Activated B cell treated with CpG ODN at 0.5 μM for 24 hours (primary cell): Measurements from ENCODE around the gene FDXACB1. TPM values are rescaled to one million over a fixed set of nuclear protein-coding genes. Genes with fewer than 3 reads are reported as not detected.

Experiments
- ATAC-seq: fragments of 200-7000 bp; cut with Tn5 transposase; one replicate; pipeline ENCODE4 v1.10.0; 2021; ENCODE audit warnings: low read depth, mild to moderate bottlenecking, moderate library complexity
- CTCF ChIA-PET: fragments of 350-600 bp; sonication (Branson Sonifier 250); formaldehyde crosslinking; loops from one replicate; lab custom pipeline; 2021; ENCODE audit warnings: antibody characterized with exemption; lab: Charles Lee
- POLR2A ChIA-PET: fragments of 350-600 bp; sonication (Branson Sonifier 250); formaldehyde crosslinking; loops from one replicate; lab custom pipeline; 2021; ENCODE audit warnings: antibody characterized with exemption; lab: Charles Lee
- DNase-seq: peaks from one replicate; pipeline ENCODE4 v3.0.0; 2022
- H3K27ac Mint-ChIP-seq: one replicate; pipeline ENCODE4 v1.8.0; 2020; ENCODE audit warnings: mixed read lengths
- H3K27me3 Mint-ChIP-seq: one replicate; pipeline ENCODE4 v1.8.0; 2021; ENCODE audit warnings: mixed read lengths
- H3K36me3 Mint-ChIP-seq: one replicate; pipeline ENCODE4 v1.8.0; 2021; ENCODE audit warnings: low read depth, mixed read lengths
- H3K4me1 Mint-ChIP-seq: one replicate; pipeline ENCODE4 v1.8.0; 2021; ENCODE audit warnings: mixed read lengths
- H3K4me3 Mint-ChIP-seq: one replicate; pipeline ENCODE4 v1.8.0; 2020; ENCODE audit warnings: mild to moderate bottlenecking, mixed read lengths
- H3K9me3 Mint-ChIP-seq: one replicate; pipeline ENCODE4 v1.8.0; 2020; ENCODE audit warnings: mixed read lengths
- CTCF ChIP-seq: fragments of 200-600 bp; IDR thresholded peaks from one replicate; pipeline ENCODE4 v1.8.0; 2022; ENCODE audit warnings: antibody characterized with exemption, mild to moderate bottlenecking
- intact Hi-C: fragments of 100-400 bp; cut with micrococcal nuclease; formaldehyde crosslinking; loops from one replicate; pipeline ENCODE4 v1.15.1; 2024
- total RNA-seq: library from RNA; stranded (reverse); gene quantifications from 2 replicates; pipeline ENCODE4 v1.2.3, GENCODE V29; 2022

The FDXACB1 gene
- total RNA-seq, 1 donor from 2014 or later, result 7.4 TPM

- peak; percentile 90 for DNase-seq
- Mint-ChIP-seq H3K9me3 (no peaks in the 10 kb centered on the region), H3K4me1 (peaks cover 13% of the 10 kb centered on the region), H3K27me3 (no peaks in the 10 kb centered on the region), H3K27ac (peak within 1 kb of the TSS; percentile 92), H3K36me3 (peaks cover 40% of the 10 kb centered on the region), H3K4me3 (peak within 1 kb of the TSS; percentile 93)
- peak; percentile 89 for ATAC-seq
- TF ChIP-seq CTCF, result no peak
- intact Hi-C loops, result loop anchor here (1.0 to 10.0 kb wide), 8 partner anchors 8 to 1436 kb away; partner anchors contain the start of genes CFAP68, DLAT, FDXACB1 and PPP2R1B
- ChIA-PET CTCF (interaction anchor here (0.6 to 2.3 kb wide), 9 partner anchors 9 to 574 kb away, joined by 3 to 5 read pairs (median 4); partner anchors contain the start of gene PPP2R1B), POLR2A (interaction anchor here (0.6 to 2.4 kb wide), 19 partner anchors 9 to 401 kb away, joined by 3 to 19 read pairs (median 4); partner anchors contain the start of genes CFAP68, DLAT, PPP2R1B and PTS)
Observed at GRCh38 chr11:111870886-111871692, 7.9 kb downstream of the FDXACB1 start, which contains the start of gene ALG9. Gene ALG9 (minus strand): TSS chr11:111871581. CDS start chr11:111871482, 99 bp downstream.

- peak overlapping the region; percentile 92 for H3K27ac Mint-ChIP-seq
- H3K36me3 Mint-ChIP-seq, result peaks cover 36% of the 10 kb centered on the region
- ChIA-PET CTCF (interaction anchor here (0.8 to 2.3 kb wide), 7 partner anchors 10 to 111 kb away, joined by 3 to 5 read pairs (median 4); partner anchors contain the start of gene PPP2R1B), POLR2A (interaction anchor here (0.7 to 2.4 kb wide), 12 partner anchors 9 to 402 kb away, joined by 3 to 19 read pairs (median 4); partner anchors contain the start of genes CFAP68, DLAT, PPP2R1B and PTS)
- peaks cover 13% of the 10 kb centered on the region for H3K4me1 Mint-ChIP-seq
- intact Hi-C loops, result loop anchor here (2.0 to 10.0 kb wide), 6 partner anchors 103 to 1436 kb away; partner anchors contain the start of genes DLAT, PPP2R1B, PTS and SIK2
- no peak for DNase-seq
- peak; percentile 2 for ATAC-seq
- no peak for TF ChIP-seq CTCF
- H3K9me3 Mint-ChIP-seq, result no peaks in the 10 kb centered on the region
- H3K4me3 Mint-ChIP-seq, result peak overlapping the region; percentile 93
- no peaks in the 10 kb centered on the region for H3K27me3 Mint-ChIP-seq
Observed at GRCh38 chr11:111870522-111870885, 8.5 kb downstream of the FDXACB1 start.

DNA sequence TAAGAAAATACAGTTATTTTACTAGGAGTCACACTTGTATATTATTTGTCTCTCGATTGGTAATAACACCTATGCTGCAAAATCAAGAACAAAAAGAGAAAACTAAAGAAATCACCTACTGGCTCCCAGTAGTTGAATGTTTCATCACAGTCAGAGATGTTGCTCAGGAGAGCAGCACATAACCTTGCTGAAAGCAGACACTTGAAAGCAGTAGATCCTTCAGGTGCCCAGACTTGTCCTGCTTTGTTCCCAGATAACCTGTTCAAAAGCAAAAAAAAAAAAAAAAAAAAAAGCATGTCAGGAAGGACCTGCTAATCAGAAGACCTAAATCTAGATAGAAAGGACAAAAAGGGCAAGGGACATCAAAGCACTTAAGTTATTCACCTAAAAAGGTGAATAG, 8.9 kb downstream of the FDXACB1 start:
- DNase-seq (no peak), ATAC-seq (no peak)
- no peaks in the 10 kb centered on the region for H3K9me3 Mint-ChIP-seq
- peaks cover 13% of the 10 kb centered on the region for H3K4me1 Mint-ChIP-seq
- TF ChIP-seq CTCF, result no peak
- no peak overlapping the region for H3K27ac Mint-ChIP-seq
- H3K4me3 Mint-ChIP-seq, result peak overlapping the region; percentile 50
- POLR2A ChIA-PET, result interaction anchor here (0.7 to 2.4 kb wide), 7 partner anchors 9 to 402 kb away, joined by 3 to 19 read pairs (median 10); partner anchors contain the start of genes CFAP68 and DLAT
- peaks cover 36% of the 10 kb centered on the region for H3K36me3 Mint-ChIP-seq
- CTCF ChIA-PET, result interaction anchor here (0.8 to 2.3 kb wide), 5 partner anchors 10 to 112 kb away, joined by 3 to 5 read pairs (median 4); partner anchors contain the start of gene PPP2R1B
- H3K27me3 Mint-ChIP-seq, result no peaks in the 10 kb centered on the region
- intact Hi-C loops, result loop anchor here (2.0 to 10.0 kb wide), 6 partner anchors 103 to 1435 kb away; partner anchors contain the start of genes DLAT, PPP2R1B, PTS and SIK2

DNA sequence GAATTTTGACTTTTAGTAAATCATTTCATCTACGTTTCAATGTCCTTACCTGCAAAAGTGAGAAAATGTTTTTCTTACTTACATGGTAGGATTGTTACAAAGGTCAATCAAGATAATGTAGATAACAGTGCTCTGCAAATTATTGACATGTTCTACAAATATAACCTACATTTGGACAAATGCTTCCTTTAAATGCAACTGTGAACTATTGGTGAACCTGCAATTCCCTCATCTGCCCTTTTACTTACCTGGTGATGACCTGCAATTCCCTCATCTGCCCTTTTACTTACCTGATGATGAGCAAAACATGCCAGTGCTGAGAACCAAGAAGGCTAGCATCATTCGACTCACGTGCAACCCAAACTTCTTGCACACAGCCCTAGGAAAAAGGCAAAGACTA, 18.7 kb downstream of the FDXACB1 start:
- no peak overlapping the region for H3K27ac Mint-ChIP-seq
- ATAC-seq (no peak), DNase-seq (no peak)
- intact Hi-C loops, result no loop called here
- H3K36me3 Mint-ChIP-seq, result peaks cover 72% of the 10 kb centered on the region
- ChIA-PET CTCF (interaction anchor here (2.2 kb wide), 1 partner anchor 11 kb away, joined by 5 read pairs; the partner anchor contains the start of gene ALG9), POLR2A (no interaction called here)
- no peaks in the 10 kb centered on the region for H3K9me3 Mint-ChIP-seq
- H3K4me3 Mint-ChIP-seq, result no peak overlapping the region
- no peaks in the 10 kb centered on the region for H3K27me3 Mint-ChIP-seq
- H3K4me1 Mint-ChIP-seq, result no peaks in the 10 kb centered on the region
- TF ChIP-seq CTCF, result no peak

DNA sequence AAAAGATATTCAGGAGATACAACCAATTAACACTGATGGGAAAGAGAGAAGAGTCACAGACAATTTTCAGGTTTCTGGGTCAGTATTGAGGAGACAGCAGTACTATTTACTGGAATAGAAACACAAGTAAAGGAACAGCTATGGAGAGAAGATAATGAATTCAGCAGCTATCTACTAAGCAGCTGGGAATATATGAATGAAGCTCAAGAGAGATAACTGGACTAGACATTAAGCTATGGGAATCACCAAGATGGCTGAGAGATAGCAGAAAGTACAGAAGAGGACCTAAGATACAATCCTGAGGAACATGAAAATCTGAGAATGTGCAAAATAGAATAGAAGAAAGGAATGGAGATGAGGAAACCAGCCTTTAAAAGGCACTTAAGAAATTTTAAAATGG, 23.5 kb downstream of the FDXACB1 start:
- H3K27me3 Mint-ChIP-seq, result no peaks in the 10 kb centered on the region
- peaks cover 78% of the 10 kb centered on the region for H3K36me3 Mint-ChIP-seq
- no peak for TF ChIP-seq CTCF
- DNase-seq (no peak), ATAC-seq (no peak)
- intact Hi-C loops, result no loop called here
- H3K4me3 Mint-ChIP-seq, result no peak overlapping the region
- H3K9me3 Mint-ChIP-seq, result no peaks in the 10 kb centered on the region
- CTCF ChIA-PET, result no interaction called here
- H3K27ac Mint-ChIP-seq, result no peak overlapping the region
- POLR2A ChIA-PET, result no interaction called here
- no peaks in the 10 kb centered on the region for H3K4me1 Mint-ChIP-seq
